Activated naive CD4-positive, alpha-beta T cell treated with anti-CD3 and anti-CD28 coated beads, Interleukin-2, amount 50 U/mL, for 16 hours (primary cell): ENCODE results near the gene BTRC.
"Not testable (repeated sequence)": the region's sequence is repeated elsewhere in the genome, so short reads cannot be mapped to it uniquely, and the experiment has no call there.

Experiments
- DNase-seq: peaks from one replicate; pipeline ENCODE4 v3.0.0-alpha.2; 2020

Gene BTRC

GRCh38 chr10:101388676-101389276 lies 34.8 kb downstream of the BTRC start:
- no peak for DNase-seq

GRCh38 chr10:101389532-101389931 lies 35.6 kb downstream of the BTRC start:
- not testable (repeated sequence) for DNase-seq

GRCh38 chr10:101389986-101390531 lies 36.1 kb downstream of the BTRC start:
- DNase-seq, result no peak

GRCh38 chr10:101393378-101393777 lies 39.4 kb downstream of the BTRC start:
- DNase-seq, result no peak

- DNase-seq, result no peak
These were observed 40.7 kb downstream of the BTRC start for GRCh38 chr10:101394524-101395133.

GRCh38 chr10:101397140-101397539 lies 43.2 kb downstream of the BTRC start:
- no peak for DNase-seq

GRCh38 chr10:101400585-101400984 lies 46.6 kb downstream of the BTRC start:
- DNase-seq, result no peak

- DNase-seq, result no peak
These were observed 48.7 kb downstream of the BTRC start for GRCh38 chr10:101402711-101403110.

GRCh38 chr10:101403161-101403560 lies 49.2 kb downstream of the BTRC start:
- no peak for DNase-seq

- no peak for DNase-seq
These were observed 51.0 kb downstream of the BTRC start for GRCh38 chr10:101405001-101405400.

- DNase-seq, result no peak
These were observed 57.6 kb downstream of the BTRC start for GRCh38 chr10:101411598-101411997.

- DNase-seq, result no peak
These were observed 60.1 kb downstream of the BTRC start for GRCh38 chr10:101414034-101414433.

GRCh38 chr10:101415884-101416283 lies 61.9 kb downstream of the BTRC start:
- no peak for DNase-seq

GRCh38 chr10:101421967-101422366 lies 68.0 kb downstream of the BTRC start:
- not testable (repeated sequence) for DNase-seq

- no peak for DNase-seq
These were observed 71.6 kb downstream of the BTRC start for GRCh38 chr10:101425535-101425934.

GRCh38 chr10:101428036-101428435 lies 74.1 kb downstream of the BTRC start:
- no peak for DNase-seq

GRCh38 chr10:101429423-101429822 lies 75.5 kb downstream of the BTRC start:
- DNase-seq, result no peak

GRCh38 chr10:101436302-101436701 lies 82.3 kb downstream of the BTRC start:
- no peak for DNase-seq

GRCh38 chr10:101438881-101439391 lies 85.0 kb downstream of the BTRC start:
- DNase-seq, result no peak

- DNase-seq, result no peak
These were observed 87.8 kb downstream of the BTRC start for GRCh38 chr10:101441541-101442455.

- no peak for DNase-seq
These were observed 88.5 kb downstream of the BTRC start for GRCh38 chr10:101442456-101442800.

- no peak for DNase-seq
These were observed 90.3 kb downstream of the BTRC start for GRCh38 chr10:101444058-101444898.

- no peak for DNase-seq
These were observed 92.1 kb downstream of the BTRC start for GRCh38 chr10:101446071-101446470.
